GM12801 (cell line): ENCODE data around the gene NFASC.

Source experiments
- TF ChIP-seq, protein P1 (sequence below): IDR thresholded peaks from one replicate; pipeline ENCODE4 v1.5.1; 2011; ENCODE audit warnings: control low read depth; ENCODE audit not compliant: insufficient read length; ENCODE audit errors: extremely low read depth

Gene NFASC

GRCh38 chr1:204920511-204920910, 49.8 kb downstream of the NFASC start:
- TF ChIP-seq, protein P1, sequence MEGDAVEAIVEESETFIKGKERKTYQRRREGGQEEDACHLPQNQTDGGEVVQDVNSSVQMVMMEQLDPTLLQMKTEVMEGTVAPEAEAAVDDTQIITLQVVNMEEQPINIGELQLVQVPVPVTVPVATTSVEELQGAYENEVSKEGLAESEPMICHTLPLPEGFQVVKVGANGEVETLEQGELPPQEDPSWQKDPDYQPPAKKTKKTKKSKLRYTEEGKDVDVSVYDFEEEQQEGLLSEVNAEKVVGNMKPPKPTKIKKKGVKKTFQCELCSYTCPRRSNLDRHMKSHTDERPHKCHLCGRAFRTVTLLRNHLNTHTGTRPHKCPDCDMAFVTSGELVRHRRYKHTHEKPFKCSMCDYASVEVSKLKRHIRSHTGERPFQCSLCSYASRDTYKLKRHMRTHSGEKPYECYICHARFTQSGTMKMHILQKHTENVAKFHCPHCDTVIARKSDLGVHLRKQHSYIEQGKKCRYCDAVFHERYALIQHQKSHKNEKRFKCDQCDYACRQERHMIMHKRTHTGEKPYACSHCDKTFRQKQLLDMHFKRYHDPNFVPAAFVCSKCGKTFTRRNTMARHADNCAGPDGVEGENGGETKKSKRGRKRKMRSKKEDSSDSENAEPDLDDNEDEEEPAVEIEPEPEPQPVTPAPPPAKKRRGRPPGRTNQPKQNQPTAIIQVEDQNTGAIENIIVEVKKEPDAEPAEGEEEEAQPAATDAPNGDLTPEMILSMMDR, result no peak

DNA sequence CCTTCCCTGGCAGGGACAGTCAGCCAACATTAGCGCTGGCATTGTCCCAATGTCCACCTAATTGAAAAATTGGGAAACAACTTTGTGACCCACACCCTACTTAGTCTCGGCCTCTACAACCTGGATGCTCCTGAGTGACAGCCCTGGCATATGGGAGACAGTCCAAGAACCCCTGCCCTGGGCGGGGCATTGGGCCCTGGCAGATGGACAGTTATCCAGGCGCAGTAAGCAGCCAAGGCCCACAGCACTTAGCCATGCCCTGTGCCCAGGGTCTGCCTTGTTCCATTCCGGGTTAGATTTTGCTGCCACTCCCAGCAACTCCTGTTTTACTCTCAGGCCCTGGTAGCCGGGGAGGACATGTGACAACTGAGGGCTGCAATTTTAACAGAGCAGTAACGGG, 50.3 kb downstream of the NFASC start:
- TF ChIP-seq, protein P1, result no peak

- TF ChIP-seq, protein P1, result no peak
Observed at GRCh38 chr1:204921855-204922516, 51.3 kb downstream of the NFASC start.

DNA sequence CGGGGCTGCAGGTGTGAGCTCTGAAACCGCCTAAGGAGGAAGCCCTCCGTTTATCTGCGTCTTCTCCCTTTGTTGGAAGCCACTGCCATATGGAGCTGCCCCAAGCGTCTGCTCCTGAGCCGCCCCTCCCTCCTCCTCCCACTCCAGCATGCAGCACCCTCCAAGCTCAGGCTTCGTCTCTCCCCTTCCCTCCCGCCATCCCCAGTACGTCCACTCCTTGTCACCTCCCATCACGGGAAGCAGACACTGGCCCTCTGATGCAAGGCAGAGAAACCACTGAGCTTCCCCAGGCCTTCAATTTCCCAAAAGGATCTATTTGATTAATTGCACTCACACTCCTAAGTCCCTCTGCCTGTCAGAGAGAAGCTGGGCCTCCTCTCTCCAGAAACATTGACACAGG, 52.5 kb downstream of the NFASC start:
- TF ChIP-seq, protein P1, result no peak

GRCh38 chr1:204923626-204924012, 53.0 kb downstream of the NFASC start:
- TF ChIP-seq, protein P1, result no peak

DNA sequence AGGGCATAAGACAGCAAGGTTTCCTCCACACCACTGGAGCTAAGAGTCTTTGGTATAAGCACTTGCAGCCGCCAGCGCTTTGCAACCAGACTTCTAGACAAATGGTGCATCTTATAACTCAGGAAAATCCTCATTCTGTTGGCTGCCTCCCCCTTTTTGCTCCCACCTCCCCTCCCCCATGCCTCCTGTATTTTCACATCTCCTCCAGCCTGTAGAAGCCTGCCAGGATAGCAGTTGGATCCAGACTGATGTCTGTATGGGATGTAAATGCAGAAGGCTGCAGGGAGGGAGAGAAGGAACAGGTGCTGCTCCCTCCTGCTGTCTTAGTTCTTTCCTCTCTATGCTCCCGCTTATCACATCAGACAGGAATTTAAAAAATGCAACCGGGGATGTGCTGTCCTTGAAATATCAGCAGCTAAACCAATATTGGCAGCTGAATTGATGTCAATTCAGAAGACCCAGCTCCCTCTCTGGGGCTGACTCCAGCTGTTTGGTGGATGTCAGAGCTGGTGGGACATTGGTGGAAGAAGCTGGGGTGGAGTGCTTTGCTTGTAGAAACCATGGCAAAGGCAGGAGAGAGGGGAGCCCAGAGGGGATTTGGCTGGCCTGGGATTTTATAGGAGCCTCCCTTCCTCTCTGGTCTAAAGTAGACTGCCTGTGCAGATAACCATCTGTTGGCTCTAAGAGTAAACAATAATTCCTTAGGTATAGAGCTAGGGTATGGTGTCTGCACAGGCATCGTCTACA, 53.5 kb downstream of the NFASC start:
- TF ChIP-seq, protein P1, result no peak

GRCh38 chr1:204925701-204926100, 55.0 kb downstream of the NFASC start:
- TF ChIP-seq, protein P1, result no peak
